ENCODE measurements around the gene NSMF. TPM values are rescaled to one million over a fixed set of nuclear protein-coding genes. Genes with fewer than 3 reads are reported as not detected.

NSMF gene
- total and polyA plus RNA-seq, 10 of the 15 experiments (the other 5 are each of a cell fraction or from before 2014, with no cell fraction given): 0.13 to 44.3 (median 13.4) TPM

DNA sequence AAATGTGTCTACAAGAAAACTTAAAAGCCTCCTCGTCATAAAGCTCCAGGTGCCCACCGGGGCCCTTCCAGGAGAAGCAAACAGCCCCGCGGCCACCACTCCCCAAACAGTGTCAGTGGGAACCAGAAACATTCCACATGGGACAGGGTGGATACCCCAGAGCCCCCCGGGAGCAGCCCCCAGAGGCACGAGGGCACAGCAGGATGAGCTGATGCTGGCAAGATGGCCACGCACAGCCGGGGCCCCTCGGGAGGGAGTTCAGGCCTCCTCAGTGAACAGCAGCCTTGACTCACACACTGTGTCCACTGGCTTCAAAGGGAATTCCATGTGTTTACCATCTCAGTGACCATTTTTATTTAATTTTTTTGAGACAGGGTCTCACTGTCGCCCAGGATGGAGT, 46.7 kb downstream of the NSMF start:
- Histone ChIP-seq H3K9ac (ENCODE audit: control insufficient read depth, insufficient read depth, low read length) (no peak overlapping the region), H3K79me2 (ENCODE audit: control insufficient read depth, insufficient read depth, low read length) (peaks cover 4% of the 10 kb centered on the region), H2AFZ (ENCODE audit: control insufficient read depth, low read depth, low read length) (no peak overlapping the region), H3K36me3 (ENCODE audit: control insufficient read depth in 2 of 2, insufficient read depth in 2 of 2, low read length in 1 of 2) (no peaks in the 10 kb centered on the region), H4K20me1 (ENCODE audit: control insufficient read depth, insufficient read depth) (no peaks in the 10 kb centered on the region), H3K9me3 (replicated peaks; ENCODE audit: control insufficient read depth, insufficient read depth, low read length) (no peaks in the 10 kb centered on the region), H3K4me3 (no peak overlapping the region), H3K4me1 (ENCODE audit: control insufficient read depth, insufficient read depth, low read length) (peaks cover 25% of the 10 kb centered on the region), H3K4me2 (ENCODE audit: control insufficient read depth, insufficient read depth) (no peak overlapping the region), H3K27ac (ENCODE audit: control insufficient read depth, insufficient read depth) (no peak overlapping the region), H3K27me3 (replicated peaks in 1 of 2; ENCODE audit: control insufficient read depth in 2 of 2, insufficient read depth in 2 of 2, low read length in 1 of 2) (no peaks in the 10 kb centered on the region)
- ChIA-PET CTCF (interaction anchor here (1.0 to 1.3 kb wide), 3 partner anchors 11 to 110 kb away, joined by 4 to 5 read pairs (median 4); partner anchors contain the start of genes EXD3, NOXA1 and NRARP), POLR2A (interaction anchor here (1.7 kb wide), 1 partner anchor 96 kb away, joined by 4 read pairs; no protein-coding TSS in a partner anchor), RAD21 (ENCODE audit: unreplicated experiment) (interaction anchor here (1.6 kb wide), 1 partner anchor 10 kb away, joined by 4 read pairs; the partner anchor contains the start of gene EXD3), SMC1A (ENCODE audit: uncharacterized antibody, unreplicated experiment) (interaction anchor here (0.8 to 1.3 kb wide), 2 partner anchors 10 to 110 kb away, joined by 3 to 4 read pairs; partner anchors contain the start of gene NRARP)
- ATAC-seq: no peak
- WGBS (ENCODE audit: insufficient coverage, insufficient replicate concordance, low lambda C conversion rate, missing lambda C conversion rate): 86% methylated on average over 10 of the region's 10 CpGs
- no TSS peak for BruUV-seq (replicated peaks)
- no peak for FAIRE-seq
- TF ChIP-seq ASH2L (IDR thresholded peaks at IDR 0.05; ENCODE audit: borderline replicate concordance, low read depth) (no peak), SUZ12 (IDR thresholded peaks at IDR 0.05; ENCODE audit: unreplicated experiment) (no peak), EGR1 (IDR thresholded peaks at IDR 0.05; ENCODE audit: borderline replicate concordance in 1 of 2, low read depth in 2 of 2, low read length in 2 of 2) (no peak), BHLHE40 (IDR thresholded peaks at IDR 0.05; ENCODE audit: borderline replicate concordance in 1 of 2, low read depth in 2 of 2, low read length in 1 of 2) (no peak), FOXK2 (IDR thresholded peaks at IDR 0.05) (no peak)
- no peak for DNase-seq (ENCODE audit: low read depth, low spot score)
- in situ Hi-C loops (cut with MboI) (no loop called here), intact Hi-C loops (cut with micrococcal nuclease; ENCODE audit: unreplicated experiment) (no loop called here)
